ENCODE data around the gene DCDC1.

The DCDC1 gene

DNA sequence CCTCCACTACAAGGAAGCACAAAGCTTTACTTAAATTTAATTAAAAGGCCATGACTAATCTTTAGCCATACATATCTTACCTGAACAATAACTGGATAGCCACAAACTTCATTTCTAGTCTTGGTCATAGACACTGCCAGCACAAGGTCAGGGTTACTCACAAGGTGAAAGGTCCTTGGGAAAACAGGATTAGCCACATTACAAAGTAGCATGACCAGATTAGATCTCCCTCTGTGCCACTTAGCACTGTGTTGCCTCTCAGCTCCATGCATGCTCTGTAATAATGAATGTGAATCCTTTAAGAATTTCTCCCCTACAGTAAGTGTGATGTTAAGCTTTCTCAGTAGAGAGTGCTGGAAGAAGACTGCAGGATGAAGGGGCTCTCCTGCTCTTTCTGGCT lies 458.3 kb downstream of the DCDC1 start:
- H3K27ac ChIP-seq = no peak overlapping the region
- H3K4me1 ChIP-seq (ENCODE audit: low read depth, poor library complexity, severe bottlenecking) = no peaks in the 10 kb centered on the region
- TF ChIP-seq, protein P1, sequence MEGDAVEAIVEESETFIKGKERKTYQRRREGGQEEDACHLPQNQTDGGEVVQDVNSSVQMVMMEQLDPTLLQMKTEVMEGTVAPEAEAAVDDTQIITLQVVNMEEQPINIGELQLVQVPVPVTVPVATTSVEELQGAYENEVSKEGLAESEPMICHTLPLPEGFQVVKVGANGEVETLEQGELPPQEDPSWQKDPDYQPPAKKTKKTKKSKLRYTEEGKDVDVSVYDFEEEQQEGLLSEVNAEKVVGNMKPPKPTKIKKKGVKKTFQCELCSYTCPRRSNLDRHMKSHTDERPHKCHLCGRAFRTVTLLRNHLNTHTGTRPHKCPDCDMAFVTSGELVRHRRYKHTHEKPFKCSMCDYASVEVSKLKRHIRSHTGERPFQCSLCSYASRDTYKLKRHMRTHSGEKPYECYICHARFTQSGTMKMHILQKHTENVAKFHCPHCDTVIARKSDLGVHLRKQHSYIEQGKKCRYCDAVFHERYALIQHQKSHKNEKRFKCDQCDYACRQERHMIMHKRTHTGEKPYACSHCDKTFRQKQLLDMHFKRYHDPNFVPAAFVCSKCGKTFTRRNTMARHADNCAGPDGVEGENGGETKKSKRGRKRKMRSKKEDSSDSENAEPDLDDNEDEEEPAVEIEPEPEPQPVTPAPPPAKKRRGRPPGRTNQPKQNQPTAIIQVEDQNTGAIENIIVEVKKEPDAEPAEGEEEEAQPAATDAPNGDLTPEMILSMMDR (conservative IDR thresholded peaks at IDR 0.05; ENCODE audit: low read depth, low read length) = no peak
- H3K27me3 ChIP-seq (ENCODE audit: insufficient read depth, low read depth) = no peaks in the 10 kb centered on the region
- H3K79me2 ChIP-seq (ENCODE audit: insufficient read depth, low read depth) = no peaks in the 10 kb centered on the region
- H4K20me1 ChIP-seq (ENCODE audit: insufficient read depth) = no peaks in the 10 kb centered on the region
- H3K9ac ChIP-seq = no peak overlapping the region
- H2AFZ ChIP-seq (ENCODE audit: low read depth) = no peak overlapping the region
- H3K4me2 ChIP-seq = no peak overlapping the region
- H3K36me3 ChIP-seq (ENCODE audit: insufficient read depth) = no peaks in the 10 kb centered on the region
- H3K4me3 ChIP-seq (IDR thresholded peaks at IDR 0.05; ENCODE audit: insufficient read depth, low read depth, low read length) = no peak overlapping the region

DNA sequence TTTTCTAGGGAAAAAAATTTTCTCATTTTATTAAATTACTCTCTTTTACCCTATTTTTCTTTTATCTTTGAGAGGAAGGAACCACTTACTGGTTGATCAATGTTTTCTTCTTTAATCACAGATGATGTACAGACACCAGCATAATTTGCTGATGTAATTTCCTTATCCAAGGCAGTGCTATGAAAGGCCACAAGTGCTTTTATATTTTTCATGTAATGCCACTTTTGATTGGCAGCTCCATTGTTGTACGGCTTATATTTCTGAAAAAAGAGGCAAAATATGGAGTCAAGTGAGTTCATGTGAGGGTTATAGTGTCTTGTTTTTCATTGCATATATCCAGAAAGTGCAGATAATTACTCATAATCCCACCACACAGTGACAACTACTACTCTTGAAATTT lies 460.7 kb downstream of the DCDC1 start:
- Histone ChIP-seq H4K20me1 (ENCODE audit: insufficient read depth) (no peaks in the 10 kb centered on the region), H3K4me1 (ENCODE audit: low read depth, poor library complexity, severe bottlenecking) (no peaks in the 10 kb centered on the region), H3K79me2 (ENCODE audit: insufficient read depth, low read depth) (no peaks in the 10 kb centered on the region), H2AFZ (ENCODE audit: low read depth) (no peak overlapping the region), H3K4me3 (IDR thresholded peaks at IDR 0.05; ENCODE audit: insufficient read depth, low read depth, low read length) (no peak overlapping the region), H3K36me3 (ENCODE audit: insufficient read depth) (no peaks in the 10 kb centered on the region), H3K4me2 (no peak overlapping the region), H3K9ac (no peak overlapping the region), H3K27ac (no peak overlapping the region), H3K27me3 (ENCODE audit: insufficient read depth, low read depth) (no peaks in the 10 kb centered on the region)
- TF ChIP-seq, protein P1 (conservative IDR thresholded peaks at IDR 0.05; ENCODE audit: low read depth, low read length) = no peak

DNA sequence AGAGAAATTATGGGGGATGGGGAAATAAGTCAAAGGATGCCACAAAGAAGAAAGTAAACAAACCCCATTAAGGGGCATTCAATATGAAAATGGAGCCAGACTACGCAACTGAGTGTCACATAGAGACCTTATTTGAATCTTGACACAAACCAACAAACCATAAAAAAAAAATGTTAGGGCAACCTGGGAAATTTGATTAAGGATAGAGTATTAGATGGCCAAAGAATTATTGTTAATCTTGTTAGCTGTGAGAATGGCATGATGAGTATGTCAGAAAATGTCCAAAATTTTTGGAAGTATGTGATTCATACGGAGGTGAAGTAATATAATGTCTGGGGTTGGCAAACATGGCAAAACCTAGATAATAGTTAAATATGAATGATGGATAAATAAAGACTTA lies 461.3 kb downstream of the DCDC1 start:
- H2AFZ ChIP-seq (ENCODE audit: low read depth) = no peak overlapping the region

DNA sequence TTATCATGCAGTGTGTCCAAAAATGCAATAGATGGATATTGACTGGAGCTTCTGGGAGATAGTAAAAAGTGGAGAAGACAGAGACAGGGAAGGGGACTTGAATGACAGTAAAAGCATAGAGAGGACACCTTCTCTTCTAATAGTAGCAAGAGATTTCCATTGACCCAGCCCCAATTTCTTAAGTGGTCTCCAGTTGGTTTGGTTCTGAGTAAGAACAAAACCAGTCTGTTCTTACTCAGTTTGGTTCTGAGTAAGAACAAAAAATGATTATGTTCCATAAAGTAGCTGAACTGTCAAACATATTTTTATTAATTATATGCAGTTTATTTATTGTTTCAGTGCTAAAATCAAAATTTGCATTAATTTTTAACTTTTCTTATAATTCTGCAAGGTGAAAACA lies 466.6 kb downstream of the DCDC1 start:
- H3K27ac ChIP-seq = no peak overlapping the region
- H3K27me3 ChIP-seq (ENCODE audit: insufficient read depth, low read depth) = no peaks in the 10 kb centered on the region
- H3K79me2 ChIP-seq (ENCODE audit: insufficient read depth, low read depth) = no peaks in the 10 kb centered on the region
- no peaks in the 10 kb centered on the region for H3K4me1 ChIP-seq (ENCODE audit: low read depth, poor library complexity, severe bottlenecking)
- no peak overlapping the region for H3K9ac ChIP-seq
- no peak overlapping the region for H3K4me2 ChIP-seq
- TF ChIP-seq, protein P1 (conservative IDR thresholded peaks at IDR 0.05; ENCODE audit: low read depth, low read length) = no peak
- no peaks in the 10 kb centered on the region for H3K36me3 ChIP-seq (ENCODE audit: insufficient read depth)
- no peak overlapping the region for H3K4me3 ChIP-seq (IDR thresholded peaks at IDR 0.05; ENCODE audit: insufficient read depth, low read depth, low read length)
- no peaks in the 10 kb centered on the region for H4K20me1 ChIP-seq (ENCODE audit: insufficient read depth)
- no peak overlapping the region for H2AFZ ChIP-seq (ENCODE audit: low read depth)

More for the DNA sequence above, 461.3 kb downstream of the DCDC1 start:
- Histone ChIP-seq H3K4me2 (no peak overlapping the region), H3K9ac (no peak overlapping the region), H3K4me1 (ENCODE audit: low read depth, poor library complexity, severe bottlenecking) (no peaks in the 10 kb centered on the region), H3K27me3 (ENCODE audit: insufficient read depth, low read depth) (no peaks in the 10 kb centered on the region), H3K4me3 (IDR thresholded peaks at IDR 0.05; ENCODE audit: insufficient read depth, low read depth, low read length) (no peak overlapping the region), H3K79me2 (ENCODE audit: insufficient read depth, low read depth) (no peaks in the 10 kb centered on the region), H4K20me1 (ENCODE audit: insufficient read depth) (no peaks in the 10 kb centered on the region), H3K27ac (no peak overlapping the region), H3K36me3 (ENCODE audit: insufficient read depth) (no peaks in the 10 kb centered on the region)
- TF ChIP-seq, protein P1 (conservative IDR thresholded peaks at IDR 0.05; ENCODE audit: low read depth, low read length) = no peak

Measured in KMS-11 (cell line).